Erythroblast (primary cell): ENCODE results near the gene MIB2.

Experiments used
- DNase-seq, 2 experiments: peaks; one replicate each; lab custom pipeline; 2025; lab: John Stamatoyannopoulos, UW
- GATA1 ChIP-seq: IDR thresholded peaks from 2 replicates; pipeline ENCODE4 v1.6.1; 2011; ENCODE audit warnings: low read depth, mild to moderate bottlenecking, control low read depth, low read length, moderate library complexity
- POLR2A ChIP-seq: IDR thresholded peaks from 2 replicates; pipeline ENCODE4 v1.6.1; 2011; ENCODE audit warnings: mild to moderate bottlenecking, low read length

MIB2 gene

DNA sequence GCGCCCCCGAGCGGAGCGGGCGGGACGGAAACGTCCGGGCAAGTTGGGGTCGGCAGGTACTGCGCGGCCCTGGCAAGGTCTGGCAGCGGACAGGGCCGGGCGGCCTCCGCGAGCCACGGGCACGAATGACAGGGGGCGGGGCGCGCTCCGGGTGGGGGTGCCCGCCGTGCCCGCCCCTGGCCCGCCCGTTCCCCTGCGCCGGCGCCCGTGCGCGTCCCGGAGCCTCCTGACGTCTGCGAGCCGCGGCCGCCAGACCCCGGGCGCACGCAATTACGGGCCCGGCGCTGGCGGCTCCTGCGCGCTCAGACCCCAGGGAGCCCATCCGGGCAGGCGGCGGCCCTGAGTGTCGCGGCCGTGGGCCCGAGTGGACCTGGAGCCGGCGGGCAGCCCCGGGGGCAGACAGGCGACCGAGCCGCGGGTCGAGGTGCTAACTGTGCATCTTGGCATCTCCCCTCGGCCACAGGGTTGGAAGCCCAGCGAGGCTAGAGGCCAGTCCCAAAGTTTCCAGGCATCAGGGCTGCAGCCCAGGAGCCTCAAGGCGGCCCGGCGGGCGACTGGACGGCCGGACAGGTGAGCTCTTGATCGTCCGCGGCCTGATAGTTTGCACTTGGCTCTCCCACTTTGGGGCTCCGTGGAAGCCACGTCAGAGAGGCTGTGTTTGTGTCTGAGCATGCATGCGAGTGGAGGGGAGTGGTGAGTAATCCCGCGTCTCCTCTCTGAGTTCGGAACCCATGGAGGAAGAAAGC is 918 bp downstream of the MIB2 start:
- TF ChIP-seq GATA1 (no peak), POLR2A (no peak)
- DNase-seq: peak; percentile 69 to 77

DNA sequence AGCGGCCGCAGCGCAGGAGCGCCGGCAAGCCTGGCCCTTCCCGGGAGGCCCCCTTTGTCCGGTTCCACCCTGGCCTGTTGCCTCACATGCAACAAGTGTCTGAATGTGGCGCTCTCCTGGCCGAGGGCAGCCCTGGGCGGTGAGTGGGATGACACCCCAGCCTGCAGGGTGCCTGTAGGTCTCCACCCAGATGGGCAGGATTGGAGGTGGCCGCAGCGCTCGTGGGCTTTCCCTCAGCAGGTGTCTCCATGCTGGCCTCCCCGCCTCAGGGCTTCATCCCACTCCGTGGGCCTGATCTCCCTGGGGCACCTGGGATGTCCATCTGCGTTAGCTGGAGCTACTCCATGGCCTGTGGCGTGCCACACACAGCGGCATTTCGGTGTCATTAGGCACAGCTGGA is 1.5 kb downstream of the MIB2 start:
- no peak for DNase-seq
- TF ChIP-seq GATA1: no peak
- no peak for TF ChIP-seq POLR2A

- no peak for TF ChIP-seq POLR2A
- TF ChIP-seq GATA1: no peak
Measured at GRCh38 chr1:1617516-1617915, 2.2 kb downstream of the MIB2 start.

DNA sequence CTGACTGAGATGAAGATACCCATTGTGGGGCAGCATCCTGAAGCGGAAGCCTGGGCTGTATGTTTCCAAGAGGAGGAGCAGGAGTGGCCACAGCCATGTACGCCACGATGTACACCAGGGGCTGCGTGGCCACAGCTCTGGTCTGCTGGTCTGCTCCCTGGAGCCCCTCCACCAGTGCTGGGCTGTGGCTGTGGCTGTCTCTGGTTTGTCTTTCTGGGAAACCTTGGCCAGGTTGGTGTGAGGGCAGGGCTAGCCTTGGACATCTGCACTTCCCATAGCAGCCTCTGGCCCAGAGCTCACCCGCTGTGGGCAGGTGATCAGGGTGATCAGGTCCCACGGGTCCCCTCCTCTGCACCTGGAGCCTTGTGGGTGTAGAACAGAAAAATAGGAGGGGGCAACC is 2.6 kb downstream of the MIB2 start:
- no peak for DNase-seq
- TF ChIP-seq POLR2A (no peak), GATA1 (no peak)

More at GRCh38 chr1:1617516-1617915, 2.2 kb downstream of the MIB2 start:
- DNase-seq: no peak

DNA sequence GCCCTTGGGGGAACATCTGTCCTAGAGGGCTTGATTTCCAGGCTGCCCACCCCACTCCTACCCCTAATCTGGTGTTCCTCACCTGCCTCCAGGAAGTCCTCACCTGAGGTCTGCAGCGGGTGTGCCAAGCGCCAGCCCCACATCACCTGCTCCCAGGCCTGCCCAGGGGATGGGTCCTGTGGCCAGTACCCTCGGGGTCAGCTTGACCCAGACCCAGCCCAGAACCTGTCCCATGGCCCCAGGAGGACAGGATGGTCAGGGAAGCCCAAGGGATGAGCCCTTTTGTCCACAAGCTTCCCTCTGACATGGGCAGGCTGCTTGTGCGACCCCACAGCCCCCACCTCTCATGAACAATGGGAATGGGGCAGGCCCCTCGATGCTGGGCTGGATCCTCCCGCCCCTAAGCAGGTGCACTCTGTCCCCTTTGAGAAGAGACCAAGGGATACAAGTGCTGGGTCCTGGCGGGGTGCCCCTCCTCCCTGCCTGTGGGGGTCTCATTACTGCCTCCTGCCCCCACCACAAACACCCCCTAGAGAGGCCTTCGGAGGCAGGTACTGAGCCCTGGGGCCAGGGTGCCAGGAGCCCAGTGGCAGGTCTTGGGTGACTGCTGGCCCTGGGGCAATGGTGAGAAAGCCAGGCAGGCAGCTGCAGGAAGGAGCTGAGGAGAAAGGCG is 3.2 kb downstream of the MIB2 start:
- no peak for DNase-seq
- TF ChIP-seq POLR2A (no peak), GATA1 (no peak)

- peak; percentile 26 to 37 for DNase-seq
- TF ChIP-seq GATA1 (no peak), POLR2A (no peak)
Measured at GRCh38 chr1:1619917-1620361, 4.6 kb downstream of the MIB2 start.

DNA sequence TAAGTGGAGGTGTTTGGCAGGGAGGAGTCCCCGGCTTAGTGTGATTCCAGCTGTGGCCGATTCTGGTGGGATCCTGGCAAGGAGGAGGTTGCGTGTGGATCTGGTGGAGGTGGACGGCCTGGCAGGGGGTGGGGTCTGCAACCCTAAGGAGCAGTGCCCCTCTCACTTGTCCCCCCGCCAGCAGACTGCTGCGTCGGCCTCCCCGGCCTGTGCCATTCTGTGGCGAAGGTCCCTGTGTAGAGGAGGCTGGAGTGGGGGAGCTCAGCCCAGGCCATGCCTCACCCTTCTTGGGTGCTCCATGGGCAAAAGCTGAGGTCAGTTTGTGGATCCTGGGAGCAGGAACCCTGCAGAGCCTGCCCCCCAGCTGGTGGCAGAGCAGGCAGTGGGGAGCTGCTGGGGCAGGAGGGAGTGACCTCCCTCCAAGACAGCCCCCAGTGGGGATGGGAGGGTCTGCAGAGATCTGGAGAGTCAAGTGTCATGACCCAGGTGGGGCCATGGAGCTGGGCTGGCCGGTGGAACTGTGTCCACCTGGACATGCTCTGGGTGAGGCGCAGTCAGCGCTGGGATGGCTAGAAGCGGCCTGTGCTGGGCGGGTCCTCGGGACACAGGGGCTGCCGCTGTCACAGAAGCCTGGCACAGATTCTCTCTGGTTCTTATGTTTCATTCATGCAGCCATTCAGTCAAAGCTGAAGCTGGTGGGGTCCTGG is 5.3 kb downstream of the MIB2 start:
- no peak for TF ChIP-seq GATA1
- no peak for TF ChIP-seq POLR2A
- DNase-seq: no peak

- TF ChIP-seq POLR2A (no peak), GATA1 (no peak)
- no peak for DNase-seq
Measured at GRCh38 chr1:1621173-1622009, 6.1 kb downstream of the MIB2 start.

DNA sequence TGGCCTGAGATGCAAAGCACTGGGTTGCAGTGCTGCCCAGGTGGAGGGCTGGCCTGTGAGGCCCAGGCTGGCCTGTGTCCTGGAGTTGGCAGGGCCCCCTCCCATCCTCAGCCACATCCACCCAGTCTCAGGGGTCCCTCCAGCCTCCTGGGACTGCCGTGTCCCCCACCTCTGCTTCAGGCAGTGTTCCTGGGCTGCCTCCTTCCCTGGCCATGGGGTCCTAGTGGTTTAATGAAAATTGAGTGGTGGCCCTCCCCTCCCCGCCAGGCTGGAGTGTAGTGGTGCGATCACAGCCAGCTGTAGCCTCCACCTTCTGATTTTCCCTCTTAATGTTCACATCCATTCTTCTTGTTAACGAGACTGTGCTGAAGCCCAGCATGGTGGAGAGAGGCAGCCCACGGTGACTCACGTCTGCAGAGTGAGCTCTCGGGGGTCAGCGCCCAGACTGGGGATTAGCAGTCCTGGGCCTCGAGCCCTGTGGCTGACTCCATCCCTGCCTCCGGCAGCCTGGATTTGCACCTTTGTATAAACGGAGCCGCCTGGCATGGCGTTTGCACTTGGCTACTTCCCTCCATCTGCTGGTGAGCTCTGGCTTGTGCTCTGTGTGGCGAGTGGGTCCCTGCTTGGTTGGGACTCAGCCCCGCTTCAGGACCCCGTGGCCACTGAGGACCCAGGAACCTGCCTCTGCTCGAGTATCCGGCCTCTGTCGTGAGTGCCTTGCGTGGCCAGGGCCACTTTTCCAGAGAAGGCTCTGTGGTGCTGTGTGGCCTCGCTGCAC is 6.9 kb downstream of the MIB2 start:
- TF ChIP-seq GATA1 (no peak), POLR2A (no peak)
- DNase-seq: no peak

DNA sequence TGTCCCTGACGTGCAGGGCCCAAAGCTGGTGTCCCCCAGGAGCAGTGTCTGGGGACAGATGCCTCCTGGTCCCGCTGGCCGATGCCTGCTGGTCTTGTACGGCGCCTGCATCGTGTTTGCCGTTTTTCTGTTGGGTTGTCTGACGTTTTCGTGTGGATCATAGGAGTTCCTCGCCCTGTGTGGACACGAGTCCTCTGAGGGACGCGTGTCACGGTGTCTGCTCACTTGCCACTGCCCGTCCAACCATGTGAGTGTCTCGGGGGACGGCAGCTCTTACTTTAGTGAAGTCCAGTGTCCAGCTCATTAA is 7.4 kb downstream of the MIB2 start:
- no peak for TF ChIP-seq GATA1
- TF ChIP-seq POLR2A: no peak
- no peak for DNase-seq

DNA sequence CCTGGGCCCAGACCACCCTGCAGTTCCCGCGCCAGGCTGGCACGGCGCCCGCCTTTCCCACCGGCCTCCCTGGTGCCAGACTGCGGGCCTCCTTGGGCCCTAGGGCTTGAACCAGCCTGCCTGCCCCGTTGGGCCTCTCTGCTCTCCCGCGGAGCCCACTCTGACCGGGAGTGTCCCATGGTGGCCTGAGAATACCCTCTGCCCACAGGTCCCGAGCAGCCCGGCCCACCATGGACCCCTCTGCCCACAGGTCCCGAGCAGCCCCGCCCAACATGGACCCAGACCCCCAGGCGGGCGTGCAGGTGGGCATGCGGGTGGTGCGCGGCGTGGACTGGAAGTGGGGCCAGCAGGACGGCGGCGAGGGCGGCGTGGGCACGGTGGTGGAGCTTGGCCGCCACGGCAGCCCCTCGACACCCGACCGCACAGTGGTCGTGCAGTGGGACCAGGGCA is 7.9 kb downstream of the MIB2 start:
- no peak for TF ChIP-seq GATA1
- no peak for TF ChIP-seq POLR2A
- DNase-seq: no peak

DNA sequence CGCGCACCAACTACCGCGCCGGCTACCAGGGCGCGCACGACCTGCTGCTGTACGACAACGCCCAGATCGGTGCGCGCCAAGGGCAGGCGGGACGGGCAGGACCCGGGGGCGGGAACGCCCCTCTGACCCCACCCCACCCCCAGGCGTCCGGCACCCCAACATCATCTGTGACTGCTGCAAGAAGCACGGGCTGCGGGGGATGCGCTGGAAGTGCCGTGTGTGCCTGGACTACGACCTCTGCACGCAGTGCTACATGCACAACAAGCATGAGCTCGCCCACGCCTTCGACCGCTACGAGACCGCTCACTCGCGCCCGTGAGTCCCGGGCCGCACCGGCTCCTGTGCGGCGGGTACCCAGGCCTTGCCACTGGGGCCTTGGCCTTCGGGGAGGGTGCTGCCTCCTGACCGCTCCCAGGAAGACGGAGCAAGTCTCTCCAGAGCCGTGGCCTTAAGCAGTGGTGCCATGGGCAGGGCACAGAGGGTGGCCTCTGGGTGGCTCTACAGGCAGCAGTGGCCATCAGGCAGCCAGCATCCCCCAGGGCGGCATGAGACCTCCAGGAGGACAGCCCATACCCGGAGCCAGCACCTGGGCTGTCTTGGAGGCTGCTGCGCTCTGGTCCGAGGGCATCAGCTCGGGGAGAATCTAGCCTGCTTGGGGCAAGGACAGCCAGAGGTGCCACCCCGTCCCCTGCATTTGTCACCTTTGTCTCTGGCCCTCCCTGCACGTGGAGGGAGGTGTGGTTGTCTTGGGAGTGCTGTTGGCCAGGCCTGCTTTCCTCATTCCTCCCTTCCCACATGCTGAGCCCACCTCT is 8.5 kb downstream of the MIB2 start:
- no peak for TF ChIP-seq GATA1
- no peak for TF ChIP-seq POLR2A
- DNase-seq: no peak
